Naive thymus-derived CD8-positive, alpha-beta T cell (primary cell): ENCODE data around the gene CHKB. TPM values are rescaled to one million over a fixed set of nuclear protein-coding genes. Genes with fewer than 3 reads are reported as not detected.
A peak's percentile ranks its signal among the peaks of the same experiment; 100 is the strongest.

Source experiments
- ATAC-seq, 2 donors: fragments of 150-1000 bp; cut with Tn5 transposase in 1 of 2; sonication (Bioruptor Pico), chemical (Tn5 transposase) in 1 of 2; 1 replicate in 1 of 2; 2 replicates in 1 of 2; pipeline ENCODE4 v1.10.0; 2021; ENCODE audit warnings: mild to moderate bottlenecking in 2 of 2, moderate library complexity in 2 of 2
- POLR2A ChIA-PET: fragments of 350-600 bp; sonication (Branson Sonifier 250); formaldehyde crosslinking; loops from one replicate; lab custom pipeline; 2021; ENCODE audit warnings: antibody characterized with exemption; lab: Charles Lee
- DNase-seq, 10 donors: peaks; one replicate each; pipeline versions ENCODE4 v3.0.0 to v3.0.0-alpha.2; 2020 to 2022
- H3K27ac Mint-ChIP-seq, 10 donors: one replicate each; pipeline ENCODE4 v1.8.0; 2020 to 2022; ENCODE audit warnings: mild to moderate bottlenecking in 10 of 10, mixed read lengths in 10 of 10, moderate library complexity in 4 of 10, inconsistent platforms in 1 of 10
- H3K27me3 Mint-ChIP-seq, 5 donors: one replicate each; pipeline ENCODE4 v1.8.0; 2021 to 2022; ENCODE audit warnings: mixed read lengths in 5 of 5
- H3K36me3 Mint-ChIP-seq, 3 donors: one replicate each; pipeline ENCODE4 v1.8.0; 2020 to 2022; ENCODE audit warnings: mixed read lengths in 3 of 3, mild to moderate bottlenecking in 2 of 3, inconsistent platforms in 1 of 3
- H3K4me1 Mint-ChIP-seq, 4 donors: one replicate each; pipeline ENCODE4 v1.8.0; 2021 to 2022; ENCODE audit warnings: mixed read lengths in 4 of 4
- H3K4me3 Mint-ChIP-seq, 10 donors: one replicate each; pipeline ENCODE4 v1.8.0; 2020 to 2022; ENCODE audit warnings: mild to moderate bottlenecking in 10 of 10, mixed read lengths in 10 of 10, moderate library complexity in 6 of 10, inconsistent platforms in 1 of 10
- H3K9me3 Mint-ChIP-seq, 9 donors: one replicate each; pipeline ENCODE4 v1.8.0; 2020 to 2022; ENCODE audit warnings: mixed read lengths in 9 of 9, mild to moderate bottlenecking in 3 of 9, inconsistent platforms in 1 of 9, moderate library complexity in 1 of 9
- polyA plus RNA-seq, 3 donors: library from polyadenylated mRNA; unstranded; fragments of 300-500 nt; fragmentation: Illumina TruSeq; gene quantifications; one replicate each; pipeline ENCODE4 v1.2.3, GENCODE V29; 2021
- total RNA-seq, 8 experiments: library from RNA in 2 of 8; stranded (reverse) in 2 of 8; gene quantifications; one replicate each; pipeline ENCODE4 v1.2.3 and lab custom pipeline; 2021 to 2026

Gene CHKB
- total and polyA plus RNA-seq, 5 experiments from 2014 or later, result 23.0 to 215 (median 26.9) TPM

- ATAC-seq, result no peak
- Mint-ChIP-seq H3K9me3 (no peaks in the 10 kb centered on the region), H3K4me3 (peak overlapping the region in 8 of 10 donors; percentile 14 to 90 (median 40)), H3K27me3 (peaks cover 0 to 11% (median 0%) of the 10 kb centered on the region in 5 donors), H3K27ac (peak overlapping the region in 4 of 10 donors; percentile 9 to 81 (median 26)), H3K36me3 (no peaks in the 10 kb centered on the region), H3K4me1 (peaks cover 22 to 50% (median 39%) of the 10 kb centered on the region in 4 donors)
- DNase-seq, result peak in 2 of 10 donors; percentile 25 to 63
- POLR2A ChIA-PET, result interaction anchor here (0.6 to 6.6 kb wide), 8 partner anchors 9 to 339 kb away, joined by 3 to 121 read pairs (median 9); partner anchors contain the start of genes KLHDC7B, LMF2 and NCAPH2
Observed at GRCh38 chr22:50529416-50529896, 53.2 kb downstream of the CHKB start.

Other genes with a start within 250 kb of the CHKB start
- gene PPP6R2, start 239.5 kb downstream of the CHKB start, total RNA-seq, result 100 to 1,000 TPM in 1 of 2 experiments, 10 to 100 TPM in 1; 93.3 to 104 TPM
- gene PPP6R2, start 239.5 kb downstream of the CHKB start, polyA plus RNA-seq, result 10 to 100 TPM; 13.3 to 29.1 (median 17.0) TPM
- 100 to 1,000 TPM; 221 to 222 TPM for gene SBF1, start 107.8 kb downstream of the CHKB start, total RNA-seq
- gene SBF1, start 107.8 kb downstream of the CHKB start, polyA plus RNA-seq, result 10 to 100 TPM; 17.1 to 37.4 (median 17.6) TPM
- 1 to 10 TPM; 7.7 to 8.2 TPM for gene ADM2, start 101.3 kb downstream of the CHKB start, total RNA-seq
- gene ADM2, start 101.3 kb downstream of the CHKB start, polyA plus RNA-seq, result under 1 TPM; 0.08 to 0.52 (median 0.21) TPM
- gene MIOX, start 96.0 kb downstream of the CHKB start, total RNA-seq, result under 1 TPM in 1 of 2 experiments, not detected in 1; 0.52 TPM
- under 1 TPM in 1 of 3 donors, not detected in 2; 0.39 TPM for gene MIOX, start 96.0 kb downstream of the CHKB start, polyA plus RNA-seq
- 100 to 1,000 TPM; 120 to 128 TPM for gene LMF2, start 75.1 kb downstream of the CHKB start, total RNA-seq
- gene LMF2, start 75.1 kb downstream of the CHKB start, polyA plus RNA-seq, result 10 to 100 TPM; 15.1 to 19.6 (median 17.6) TPM
- 10 to 100 TPM; 77.9 to 81.9 TPM for gene NCAPH2, start 74.6 kb downstream of the CHKB start, total RNA-seq
- gene NCAPH2, start 74.6 kb downstream of the CHKB start, polyA plus RNA-seq, result 10 to 100 TPM; 34.8 to 41.5 (median 40.1) TPM
- gene SCO2, start 57.3 kb downstream of the CHKB start, total RNA-seq, result 1 to 10 TPM in 1 of 2 experiments, not detected in 1; 2.7 TPM
- 1 to 10 TPM; 4.0 to 8.3 (median 6.8) TPM for gene SCO2, start 57.3 kb downstream of the CHKB start, polyA plus RNA-seq
- gene TYMP, start 52.8 kb downstream of the CHKB start, total RNA-seq, result 1 to 10 TPM; 2.1 to 3.4 TPM
- gene TYMP, start 52.8 kb downstream of the CHKB start, polyA plus RNA-seq, result 1 to 10 TPM; 1.9 to 5.5 (median 3.1) TPM
- 1 to 10 TPM; 5.7 to 6.2 TPM for gene KLHDC7B, start 37.0 kb downstream of the CHKB start, total RNA-seq
- 1 to 10 TPM; 5.3 to 7.9 (median 6.5) TPM for gene KLHDC7B, start 37.0 kb downstream of the CHKB start, polyA plus RNA-seq
- gene SYCE3, start 19.9 kb downstream of the CHKB start, total RNA-seq, result not detected
- not detected for gene SYCE3, start 19.9 kb downstream of the CHKB start, polyA plus RNA-seq
- 10 to 100 TPM; 94.7 to 97.5 TPM for gene CPT1B, start 4.4 kb downstream of the CHKB start, total RNA-seq
- gene CPT1B, start 4.4 kb downstream of the CHKB start, polyA plus RNA-seq, result 1 to 10 TPM in 1 of 3 donors, under 1 TPM in 1, not detected in 1; 0.23 to 1.3 TPM
- under 1 TPM; 0.22 to 0.62 TPM for gene MAPK8IP2, start 17.9 kb upstream of the CHKB start, total RNA-seq
- gene MAPK8IP2, start 17.9 kb upstream of the CHKB start, polyA plus RNA-seq, result not detected
- 10 to 100 TPM; 88.4 to 88.9 TPM for gene ARSA, start 45.3 kb upstream of the CHKB start, total RNA-seq
- gene ARSA, start 45.3 kb upstream of the CHKB start, polyA plus RNA-seq, result 1 to 10 TPM; 7.2 to 9.3 (median 7.3) TPM
- under 1 TPM in 1 of 2 experiments, not detected in 1; 0.05 TPM for gene SHANK3, start 90.0 kb upstream of the CHKB start, total RNA-seq
- not detected for gene SHANK3, start 90.0 kb upstream of the CHKB start, polyA plus RNA-seq
- not detected for gene ACR, start 155.4 kb upstream of the CHKB start, total RNA-seq
- gene ACR, start 155.4 kb upstream of the CHKB start, polyA plus RNA-seq, result not detected
- 10 to 100 TPM; 70.2 to 71.9 TPM for gene RABL2B, start 200.8 kb upstream of the CHKB start, total RNA-seq
- gene RABL2B, start 200.8 kb upstream of the CHKB start, polyA plus RNA-seq, result 10 to 100 TPM; 22.0 to 26.3 (median 22.1) TPM